ENCODE data around the gene TTLL5.

Gene TTLL5

GRCh38 chr14:75667099-75667765, 6.2 kb downstream of the TTLL5 start:
- H3K4me2 ChIP-seq (ENCODE audit: low read depth, low read length, poor library complexity, severe bottlenecking): no peak overlapping the region
- no peak overlapping the region for H3K9ac ChIP-seq (ENCODE audit: low read length)
- H4K20me1 ChIP-seq (ENCODE audit: low read depth, low read length): no peaks in the 10 kb centered on the region
- H3K79me2 ChIP-seq (ENCODE audit: insufficient read depth, low read length): no peaks in the 10 kb centered on the region
- no peak overlapping the region for H3K27ac ChIP-seq (ENCODE audit: low read depth, low read length)
- H2AFZ ChIP-seq (ENCODE audit: low read depth, low read length, severe bottlenecking): no peak overlapping the region
- H3K36me3 ChIP-seq (ENCODE audit: low read length): peaks cover 21% of the 10 kb centered on the region
- H3K9me2 ChIP-seq (replicated peaks; ENCODE audit: insufficient read depth, low read length): no peaks in the 10 kb centered on the region
- no peak overlapping the region for H3K4me3 ChIP-seq (ENCODE audit: insufficient read depth, low read length, poor library complexity, severe bottlenecking)
- no peak for TF ChIP-seq EZH2phosphoT487 (conservative IDR thresholded peaks at IDR 0.05; ENCODE audit: low read length)
- TF ChIP-seq CTCF (IDR thresholded peaks at IDR 0.05; ENCODE audit: insufficient read depth, low read length, poor library complexity, severe bottlenecking): no peak
- H3K27me3 ChIP-seq (ENCODE audit: low read length): no peaks in the 10 kb centered on the region
- H3K9me3 ChIP-seq (ENCODE audit: insufficient read depth, low read length): no peaks in the 10 kb centered on the region
- H3F3A ChIP-seq (ENCODE audit: insufficient read depth): no peaks in the 10 kb centered on the region

- Histone ChIP-seq H3K4me2 (ENCODE audit: low read depth, low read length, poor library complexity, severe bottlenecking) (no peak overlapping the region), H3K9ac (ENCODE audit: low read length) (no peak overlapping the region), H3K79me2 (ENCODE audit: insufficient read depth, low read length) (no peaks in the 10 kb centered on the region), H3K9me3 (ENCODE audit: insufficient read depth, low read length) (no peaks in the 10 kb centered on the region), H3K9me2 (replicated peaks; ENCODE audit: insufficient read depth, low read length) (no peaks in the 10 kb centered on the region), H3K4me3 (ENCODE audit: insufficient read depth, low read length, poor library complexity, severe bottlenecking) (no peak overlapping the region), H4K20me1 (ENCODE audit: low read depth, low read length) (no peaks in the 10 kb centered on the region), H3K27ac (ENCODE audit: low read depth, low read length) (no peak overlapping the region), H3K36me3 (ENCODE audit: low read length) (peaks cover 17% of the 10 kb centered on the region), H2AFZ (ENCODE audit: low read depth, low read length, severe bottlenecking) (no peak overlapping the region), H3K27me3 (ENCODE audit: low read length) (no peaks in the 10 kb centered on the region), H3F3A (ENCODE audit: insufficient read depth) (peaks cover 5% of the 10 kb centered on the region)
- TF ChIP-seq CTCF (IDR thresholded peaks at IDR 0.05; ENCODE audit: insufficient read depth, low read length, poor library complexity, severe bottlenecking) (no peak), EZH2phosphoT487 (conservative IDR thresholded peaks at IDR 0.05; ENCODE audit: low read length) (no peak)
Observed at GRCh38 chr14:75672605-75673192, 11.7 kb downstream of the TTLL5 start.

- TF ChIP-seq CTCF (IDR thresholded peaks at IDR 0.05; ENCODE audit: insufficient read depth, low read length, poor library complexity, severe bottlenecking): no peak
- TF ChIP-seq EZH2phosphoT487 (conservative IDR thresholded peaks at IDR 0.05; ENCODE audit: low read length): no peak
- no peaks in the 10 kb centered on the region for H3K9me2 ChIP-seq (replicated peaks; ENCODE audit: insufficient read depth, low read length)
- no peaks in the 10 kb centered on the region for H3K27me3 ChIP-seq (ENCODE audit: low read length)
- no peaks in the 10 kb centered on the region for H4K20me1 ChIP-seq (ENCODE audit: low read depth, low read length)
- H3K4me3 ChIP-seq (ENCODE audit: insufficient read depth, low read length, poor library complexity, severe bottlenecking): no peak overlapping the region
- no peak overlapping the region for H3K9ac ChIP-seq (ENCODE audit: low read length)
- H3F3A ChIP-seq (ENCODE audit: insufficient read depth): peaks cover 5% of the 10 kb centered on the region
- no peaks in the 10 kb centered on the region for H3K79me2 ChIP-seq (ENCODE audit: insufficient read depth, low read length)
- H3K9me3 ChIP-seq (ENCODE audit: insufficient read depth, low read length): no peaks in the 10 kb centered on the region
- H3K4me2 ChIP-seq (ENCODE audit: low read depth, low read length, poor library complexity, severe bottlenecking): no peak overlapping the region
- H2AFZ ChIP-seq (ENCODE audit: low read depth, low read length, severe bottlenecking): no peak overlapping the region
- no peak overlapping the region for H3K27ac ChIP-seq (ENCODE audit: low read depth, low read length)
- H3K36me3 ChIP-seq (ENCODE audit: low read length): peaks cover 17% of the 10 kb centered on the region
Observed at GRCh38 chr14:75673345-75674035, 12.4 kb downstream of the TTLL5 start.

Measured in SU-DHL-6 (cell line).